Epithelial cell of proximal tubule (primary cell): Measurements from ENCODE around the gene PHACTR1. TPM values are rescaled to one million over a fixed set of nuclear protein-coding genes. Genes with fewer than 3 reads are reported as not detected.

ENCODE experiments used
- DNase-seq: peaks from one replicate; pipeline ENCODE4 v3.0.0-alpha.2; 2011; ENCODE audit warnings: low read depth
- H3K4me3 ChIP-seq: 2 replicates; pipeline ENCODE4 v1.5.1; 2011; ENCODE audit warnings: low read depth, mild to moderate bottlenecking, low read length
- CTCF ChIP-seq: conservative IDR thresholded peaks from 2 replicates; pipeline ENCODE4 v1.5.1; 2012; ENCODE audit warnings: low read depth, mild to moderate bottlenecking, low read length
- total RNA-seq: library from RNA; depleted of rRNA; stranded (reverse); fragments of >200 nt; gene quantifications from 2 replicates; pipeline ENCODE4 v1.2.3, GENCODE V29; 2015

The PHACTR1 gene
- total RNA-seq, 1 donor from 2014 or later: 0.98 TPM

GRCh38 chr6:12865117-12865516 is 148.6 kb downstream of the PHACTR1 start:
- TF ChIP-seq CTCF: no peak
- no peak for DNase-seq
- H3K4me3 ChIP-seq: no peak overlapping the region

- no peak overlapping the region for H3K4me3 ChIP-seq
- no peak for DNase-seq
- TF ChIP-seq CTCF: no peak
Measured at GRCh38 chr6:12865671-12866181, 149.2 kb downstream of the PHACTR1 start.

- H3K4me3 ChIP-seq: no peak overlapping the region
- TF ChIP-seq CTCF: no peak
- no peak for DNase-seq
Measured at GRCh38 chr6:12866422-12867029, 150.0 kb downstream of the PHACTR1 start.

- no peak for DNase-seq
- no peak for TF ChIP-seq CTCF
- no peak overlapping the region for H3K4me3 ChIP-seq
Measured at GRCh38 chr6:12869816-12870432, 153.4 kb downstream of the PHACTR1 start.

- no peak for DNase-seq
- no peak for TF ChIP-seq CTCF
- H3K4me3 ChIP-seq: no peak overlapping the region
Measured at GRCh38 chr6:12873691-12874090, 157.1 kb downstream of the PHACTR1 start.

GRCh38 chr6:12875051-12875450 is 158.5 kb downstream of the PHACTR1 start:
- TF ChIP-seq CTCF: no peak
- H3K4me3 ChIP-seq: no peak overlapping the region
- DNase-seq: no peak

GRCh38 chr6:12878741-12879140 is 162.2 kb downstream of the PHACTR1 start:
- H3K4me3 ChIP-seq: no peak overlapping the region
- TF ChIP-seq CTCF: no peak
- no peak for DNase-seq
